ENCODE data around the gene BCAS3.
"Not testable (repeated sequence)": the region's sequence is repeated elsewhere in the genome, so short reads cannot be mapped to it uniquely, and the experiment has no call there.

Gene BCAS3

GRCh38 chr17:60886731-60887613 lies 209.3 kb downstream of the BCAS3 start:
- DNase-seq (ENCODE audit: low spot score) = not testable (repeated sequence)

GRCh38 chr17:60887614-60888028 lies 210.0 kb downstream of the BCAS3 start:
- no peak for DNase-seq (ENCODE audit: low spot score)

DNA sequence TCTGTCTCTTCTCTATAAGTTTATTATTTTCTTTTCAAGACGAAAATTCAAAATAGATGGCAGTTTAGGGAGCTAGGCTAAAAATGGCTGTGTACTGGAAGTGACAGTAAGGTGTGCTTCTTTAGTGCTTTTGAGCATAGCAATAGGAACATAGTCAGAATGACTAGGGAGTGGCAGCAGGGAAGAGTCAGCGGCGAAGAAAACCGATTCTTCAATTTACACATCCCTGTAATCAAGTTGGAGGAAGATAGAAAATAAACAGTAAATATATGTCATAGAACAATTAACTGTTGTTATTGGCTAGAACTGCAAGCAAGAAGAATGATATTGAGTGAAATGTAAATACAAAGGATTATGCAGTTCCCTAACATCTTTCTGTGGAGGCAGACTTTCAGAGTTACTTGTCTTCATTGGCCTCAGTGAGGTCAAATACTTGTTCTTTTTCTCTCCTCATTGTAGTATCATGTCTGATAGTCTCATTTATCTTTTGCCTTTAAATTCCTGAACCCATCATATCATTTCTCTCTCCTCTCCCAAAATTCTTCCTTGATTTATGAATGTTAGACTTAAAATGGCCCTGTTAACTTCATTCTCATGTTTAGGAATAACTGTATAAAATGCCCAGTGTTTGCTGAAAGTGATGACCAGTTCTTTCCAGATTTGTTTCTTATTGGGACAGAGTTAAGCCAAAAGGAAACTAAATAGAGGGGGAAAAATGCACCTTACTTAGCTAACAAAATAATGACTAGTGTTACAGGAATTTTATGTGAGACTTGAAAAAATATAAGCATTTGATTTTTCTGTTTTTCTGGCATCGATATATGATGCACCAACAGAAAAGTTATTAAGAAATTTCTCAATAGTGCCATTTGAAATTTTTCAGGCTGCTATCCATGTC lies 211.4 kb downstream of the BCAS3 start:
- no peak for DNase-seq (ENCODE audit: low spot score)

DNA sequence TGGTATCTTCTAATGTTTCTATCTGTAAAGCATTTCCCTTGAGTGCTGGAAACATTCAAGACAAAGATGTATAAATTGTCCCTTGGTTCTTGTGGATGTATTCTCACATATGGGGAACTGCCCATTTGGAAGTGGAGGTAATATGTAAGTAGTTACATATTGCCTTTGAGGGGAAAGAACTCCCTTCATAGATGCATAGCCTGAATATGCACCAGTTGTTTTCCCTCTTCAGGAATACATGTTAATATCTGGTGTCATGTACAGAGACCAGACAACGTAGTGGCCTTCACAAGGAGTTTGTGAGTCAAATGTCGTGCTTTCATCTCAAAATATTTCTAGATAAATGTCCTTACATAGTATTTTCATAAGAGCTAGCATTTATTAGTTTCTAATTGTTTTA lies 213.5 kb downstream of the BCAS3 start:
- DNase-seq (ENCODE audit: low spot score) = no peak

GRCh38 chr17:60893475-60893874 lies 215.8 kb downstream of the BCAS3 start:
- DNase-seq (ENCODE audit: low spot score) = no peak

DNA sequence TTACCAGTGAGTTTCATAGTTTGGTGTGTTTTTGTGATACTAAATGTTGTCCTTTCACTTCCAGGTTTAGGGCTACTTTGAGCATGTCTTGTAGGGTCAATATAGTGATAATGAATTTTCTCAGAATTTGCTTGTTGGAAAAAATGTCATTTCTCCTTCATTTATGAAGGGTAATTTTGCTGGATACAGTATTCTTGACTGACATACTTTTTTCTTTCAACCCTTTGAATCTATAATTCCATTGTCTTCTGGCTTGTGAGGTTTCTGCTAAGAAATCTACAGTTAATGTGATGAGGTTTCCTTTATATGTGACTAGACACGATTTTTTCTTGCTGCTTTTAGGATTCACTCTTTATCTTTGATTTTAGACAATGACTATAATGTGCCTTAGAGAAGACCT lies 219.3 kb downstream of the BCAS3 start:
- no peak for DNase-seq (ENCODE audit: low spot score)

DNA sequence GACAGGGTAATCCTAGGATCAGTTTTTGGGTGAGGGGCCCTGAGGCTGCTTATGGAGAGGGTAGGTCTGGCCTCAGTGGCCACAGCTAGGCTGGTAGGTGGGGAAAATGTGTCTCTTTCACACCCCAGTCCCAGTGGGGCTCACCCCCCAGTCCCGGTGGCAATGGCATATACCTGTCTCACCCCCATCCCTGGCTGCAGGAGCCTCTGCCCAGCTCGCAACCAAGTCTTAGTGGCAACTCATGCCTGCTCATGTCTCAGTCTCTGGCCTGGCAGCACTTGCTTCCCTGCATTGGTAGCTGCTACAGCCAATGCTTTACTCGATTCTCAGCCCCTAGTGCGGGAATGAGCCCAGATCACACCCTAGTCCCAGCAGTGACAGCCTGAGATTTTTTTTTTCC lies 221.5 kb downstream of the BCAS3 start:
- DNase-seq (ENCODE audit: low spot score) = no peak

GRCh38 chr17:60900688-60901087 lies 223.0 kb downstream of the BCAS3 start:
- DNase-seq (ENCODE audit: low spot score) = no peak

GRCh38 chr17:60901242-60901641 lies 223.6 kb downstream of the BCAS3 start:
- DNase-seq (ENCODE audit: low spot score) = no peak

- DNase-seq (ENCODE audit: low spot score) = no peak
These were observed 224.2 kb downstream of the BCAS3 start for GRCh38 chr17:60901806-60902205.

- no peak for DNase-seq (ENCODE audit: low spot score)
These were observed 224.7 kb downstream of the BCAS3 start for GRCh38 chr17:60902399-60902798.

DNA sequence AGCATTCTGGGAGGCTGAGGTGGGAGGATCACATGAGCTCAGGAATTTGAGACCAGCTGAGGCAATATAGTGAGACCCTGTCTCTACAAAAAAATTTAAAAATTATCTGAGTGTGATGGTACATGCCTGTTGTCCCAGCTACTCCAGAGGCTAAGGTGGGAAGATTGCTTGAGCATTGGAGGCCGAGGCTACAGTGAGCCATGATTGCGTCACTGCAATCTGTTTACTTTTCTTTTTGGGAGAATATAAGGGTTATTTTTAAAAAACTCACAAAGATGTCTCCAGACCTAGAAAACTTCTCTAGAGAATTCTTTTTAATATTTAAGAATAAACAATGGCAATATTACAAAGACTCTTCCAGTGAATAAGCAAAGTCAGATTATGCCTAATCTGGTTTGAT lies 226.9 kb downstream of the BCAS3 start:
- DNase-seq (ENCODE audit: low spot score) = no peak

DNA sequence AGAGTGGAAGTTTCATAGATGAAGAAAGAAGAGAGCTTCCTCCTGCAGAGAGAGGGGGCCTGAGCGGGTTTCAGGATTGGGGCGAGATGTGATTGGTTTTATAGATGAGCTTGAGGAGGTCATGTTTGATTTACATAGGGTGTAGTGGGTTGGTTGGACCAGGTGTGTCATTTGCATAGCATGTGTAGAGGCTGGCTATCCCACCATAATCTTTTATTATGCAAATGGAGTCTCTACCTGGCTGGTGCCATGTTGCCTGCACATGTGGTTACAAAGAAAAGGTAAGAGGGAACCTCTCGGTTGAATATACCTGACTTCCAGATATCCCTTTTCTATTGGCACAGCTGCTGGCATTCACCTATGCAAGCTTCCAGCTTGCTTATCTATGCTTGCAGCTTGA lies 228.1 kb downstream of the BCAS3 start:
- no peak for DNase-seq (ENCODE audit: low spot score)

- DNase-seq (ENCODE audit: low spot score) = no peak
These were observed 230.7 kb downstream of the BCAS3 start for GRCh38 chr17:60908324-60908723.

- DNase-seq (ENCODE audit: low spot score) = no peak
These were observed 231.8 kb downstream of the BCAS3 start for GRCh38 chr17:60909405-60909804.

- DNase-seq (ENCODE audit: low spot score) = no peak
These were observed 232.8 kb downstream of the BCAS3 start for GRCh38 chr17:60910415-60910814.

DNA sequence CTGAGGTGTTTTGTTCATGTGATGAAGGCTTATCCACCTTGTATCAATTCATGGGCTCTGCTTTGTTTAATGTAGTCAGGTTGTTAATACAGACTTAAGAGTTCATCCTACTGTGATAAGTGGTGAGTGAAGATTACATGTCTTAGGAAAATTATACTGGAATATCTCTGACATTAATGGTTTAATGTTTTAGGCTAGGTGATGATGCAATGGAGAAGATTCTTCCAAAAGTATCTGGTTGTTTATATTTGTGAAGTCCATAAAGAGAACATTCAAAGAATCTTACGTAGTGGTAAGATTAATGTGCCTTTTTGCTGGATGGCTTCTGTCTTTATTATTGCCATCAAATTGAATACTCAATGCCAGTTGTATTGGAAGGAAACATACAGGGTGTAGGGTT lies 236.4 kb downstream of the BCAS3 start:
- no peak for DNase-seq (ENCODE audit: low spot score)

- DNase-seq (ENCODE audit: low spot score) = no peak
These were observed 238.4 kb downstream of the BCAS3 start for GRCh38 chr17:60916043-60916442.

- no peak for DNase-seq (ENCODE audit: low spot score)
These were observed 242.5 kb downstream of the BCAS3 start for GRCh38 chr17:60920107-60920506.

- no peak for DNase-seq (ENCODE audit: low spot score)
These were observed 245.3 kb downstream of the BCAS3 start for GRCh38 chr17:60923000-60923399.

DNA sequence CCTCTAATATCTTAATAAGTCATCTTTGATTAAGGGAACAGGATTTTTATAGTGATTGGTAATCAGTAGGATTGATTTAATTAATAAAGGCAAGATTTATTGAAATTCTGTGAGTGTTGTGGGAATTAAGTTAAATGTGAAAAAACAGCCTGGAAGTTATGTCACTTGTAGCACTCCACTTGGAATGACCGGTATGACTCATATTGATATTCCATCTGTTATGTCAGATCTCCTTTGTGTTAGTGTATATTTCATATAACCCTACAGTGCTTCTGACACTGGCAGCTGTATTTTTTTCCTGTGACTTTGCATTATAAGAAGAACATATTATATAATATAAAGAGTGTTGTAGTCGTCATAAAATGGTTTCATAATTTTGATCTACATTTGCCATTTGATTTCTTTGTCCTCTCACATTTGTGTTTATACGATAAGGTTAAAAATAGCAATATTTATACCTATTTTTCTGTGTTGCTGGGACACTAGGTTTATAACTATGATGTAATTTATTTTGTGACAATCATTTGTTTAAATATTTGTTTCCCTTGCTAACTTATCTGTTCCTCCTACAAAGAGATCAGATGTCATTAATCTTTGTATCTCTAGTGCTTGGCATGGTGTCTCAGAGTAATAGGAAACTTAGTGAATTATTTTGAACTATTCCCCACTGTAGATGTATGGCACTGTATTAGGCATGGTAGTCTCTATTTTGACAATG lies 249.0 kb downstream of the BCAS3 start:
- no peak for DNase-seq (ENCODE audit: low spot score)

DNA sequence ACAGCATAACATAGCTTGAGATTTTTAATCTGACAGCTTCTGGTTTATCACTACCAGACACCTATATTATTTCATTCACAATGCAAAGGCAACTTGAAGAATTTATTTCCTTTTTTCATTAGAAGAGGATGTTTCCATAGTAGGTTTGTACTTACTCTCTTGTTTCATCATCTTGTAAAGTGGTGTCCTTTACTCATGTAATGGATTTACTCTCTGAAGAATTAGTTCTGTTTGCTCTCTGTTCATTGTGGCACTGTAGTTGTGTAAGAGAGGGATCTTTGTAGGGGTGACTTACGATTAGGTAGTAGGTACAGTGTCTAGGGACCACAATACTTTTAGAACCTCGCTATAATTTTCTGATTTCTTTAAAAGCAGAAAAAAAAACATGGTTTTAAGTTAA lies 256.1 kb downstream of the BCAS3 start:
- DNase-seq (ENCODE audit: low spot score) = no peak

All from SK-N-DZ (cell line).